ENCODE results near the gene ME2.
"Not testable (repeated sequence)": the region's sequence is repeated elsewhere in the genome, so short reads cannot be mapped to it uniquely, and the experiment has no call there.

ME2 gene

DNA sequence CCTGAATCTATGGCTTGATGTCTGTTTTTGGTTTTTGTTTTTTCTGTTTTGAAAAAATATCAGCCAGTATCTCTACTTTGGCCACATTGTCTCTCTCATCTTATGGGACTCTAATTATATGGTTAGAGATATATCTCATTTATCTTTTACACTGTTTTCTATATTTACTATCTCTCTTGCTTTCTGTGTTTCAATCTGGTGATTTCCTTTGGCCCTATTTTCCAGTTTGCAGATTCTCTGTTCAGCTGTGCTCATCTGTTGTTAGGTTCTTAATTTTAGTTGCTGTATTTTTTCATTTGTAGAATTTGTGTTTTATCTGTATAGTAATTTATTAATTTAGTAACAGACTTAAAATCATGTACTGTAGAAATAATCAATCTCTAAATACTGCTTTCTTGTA, 47.6 kb downstream of the ME2 start:
- peaks cover 89% of the 10 kb centered on the region for H3K36me3 Mint-ChIP-seq (ENCODE audit: low read depth)
- H3K4me3 Mint-ChIP-seq = no peak overlapping the region

GRCh38 chr18:50928551-50928950, 49.6 kb downstream of the ME2 start:
- Mint-ChIP-seq H3K4me3 (no peak overlapping the region), H3K27me3 (no peaks in the 10 kb centered on the region), H3K9me3 (peaks cover 5% of the 10 kb centered on the region), H3K4me1 (ENCODE audit: low read depth) (no peaks in the 10 kb centered on the region), H3K27ac (no peak overlapping the region), H3K36me3 (ENCODE audit: low read depth) (peaks cover 83% of the 10 kb centered on the region)
- no peak for DNase-seq

More for the DNA sequence above, 47.6 kb downstream of the ME2 start:
- Mint-ChIP-seq H3K27me3 (no peaks in the 10 kb centered on the region), H3K9me3 (peaks cover 5% of the 10 kb centered on the region), H3K4me1 (ENCODE audit: low read depth) (no peaks in the 10 kb centered on the region), H3K27ac (no peak overlapping the region)
- no peak for DNase-seq

DNA sequence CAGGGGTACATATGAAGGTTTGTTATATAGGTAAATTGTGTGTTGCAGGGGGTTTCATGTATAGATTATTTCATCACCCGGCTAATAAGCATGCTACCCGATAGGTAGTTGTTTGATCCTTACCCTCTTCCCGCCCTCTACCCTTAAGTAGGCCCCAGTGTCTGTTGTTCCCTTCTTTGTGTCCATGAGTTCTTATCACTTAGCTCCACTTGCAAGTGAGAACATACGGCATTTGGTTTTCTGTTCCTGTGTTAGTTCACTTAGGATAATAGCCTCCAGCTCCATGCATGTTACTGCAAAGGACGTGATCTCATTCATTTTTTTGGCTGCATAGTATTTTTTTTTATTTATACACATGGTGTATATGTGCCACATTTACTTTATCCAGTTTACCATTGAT, 54.8 kb downstream of the ME2 start:
- no peaks in the 10 kb centered on the region for H3K9me3 Mint-ChIP-seq
- H3K4me1 Mint-ChIP-seq (ENCODE audit: low read depth) = peaks cover 2% of the 10 kb centered on the region
- DNase-seq = no peak
- H3K4me3 Mint-ChIP-seq = no peak overlapping the region
- peaks cover 77% of the 10 kb centered on the region for H3K36me3 Mint-ChIP-seq (ENCODE audit: low read depth)
- H3K27ac Mint-ChIP-seq = no peak overlapping the region
- no peaks in the 10 kb centered on the region for H3K27me3 Mint-ChIP-seq

- Mint-ChIP-seq H3K36me3 (ENCODE audit: low read depth) (peaks cover 78% of the 10 kb centered on the region), H3K4me3 (no peak overlapping the region), H3K4me1 (ENCODE audit: low read depth) (peaks cover 2% of the 10 kb centered on the region), H3K27me3 (no peaks in the 10 kb centered on the region), H3K9me3 (no peaks in the 10 kb centered on the region), H3K27ac (no peak overlapping the region)
- no peak for DNase-seq
Measured at GRCh38 chr18:50934545-50935211, 55.8 kb downstream of the ME2 start.

- H3K4me1 Mint-ChIP-seq (ENCODE audit: low read depth) = peaks cover 2% of the 10 kb centered on the region
- H3K9me3 Mint-ChIP-seq = no peaks in the 10 kb centered on the region
- no peak for DNase-seq
- H3K4me3 Mint-ChIP-seq = no peak overlapping the region
- peaks cover 79% of the 10 kb centered on the region for H3K36me3 Mint-ChIP-seq (ENCODE audit: low read depth)
- H3K27ac Mint-ChIP-seq = peak overlapping the region; percentile 62
- no peaks in the 10 kb centered on the region for H3K27me3 Mint-ChIP-seq
Measured at GRCh38 chr18:50935493-50936191, 56.7 kb downstream of the ME2 start.

GRCh38 chr18:50937183-50937582, 58.3 kb downstream of the ME2 start:
- H3K27ac Mint-ChIP-seq = peak overlapping the region; percentile 74
- peaks cover 2% of the 10 kb centered on the region for H3K4me1 Mint-ChIP-seq (ENCODE audit: low read depth)
- DNase-seq = no peak
- no peak overlapping the region for H3K4me3 Mint-ChIP-seq
- H3K9me3 Mint-ChIP-seq = no peaks in the 10 kb centered on the region
- H3K36me3 Mint-ChIP-seq (ENCODE audit: low read depth) = peaks cover 81% of the 10 kb centered on the region
- H3K27me3 Mint-ChIP-seq = no peaks in the 10 kb centered on the region

GRCh38 chr18:50938912-50939311, 60.0 kb downstream of the ME2 start:
- Mint-ChIP-seq H3K4me1 (ENCODE audit: low read depth) (peaks cover 2% of the 10 kb centered on the region), H3K4me3 (no peak overlapping the region), H3K9me3 (no peaks in the 10 kb centered on the region), H3K27ac (no peak overlapping the region), H3K27me3 (no peaks in the 10 kb centered on the region), H3K36me3 (ENCODE audit: low read depth) (peaks cover 79% of the 10 kb centered on the region)
- DNase-seq = no peak

DNA sequence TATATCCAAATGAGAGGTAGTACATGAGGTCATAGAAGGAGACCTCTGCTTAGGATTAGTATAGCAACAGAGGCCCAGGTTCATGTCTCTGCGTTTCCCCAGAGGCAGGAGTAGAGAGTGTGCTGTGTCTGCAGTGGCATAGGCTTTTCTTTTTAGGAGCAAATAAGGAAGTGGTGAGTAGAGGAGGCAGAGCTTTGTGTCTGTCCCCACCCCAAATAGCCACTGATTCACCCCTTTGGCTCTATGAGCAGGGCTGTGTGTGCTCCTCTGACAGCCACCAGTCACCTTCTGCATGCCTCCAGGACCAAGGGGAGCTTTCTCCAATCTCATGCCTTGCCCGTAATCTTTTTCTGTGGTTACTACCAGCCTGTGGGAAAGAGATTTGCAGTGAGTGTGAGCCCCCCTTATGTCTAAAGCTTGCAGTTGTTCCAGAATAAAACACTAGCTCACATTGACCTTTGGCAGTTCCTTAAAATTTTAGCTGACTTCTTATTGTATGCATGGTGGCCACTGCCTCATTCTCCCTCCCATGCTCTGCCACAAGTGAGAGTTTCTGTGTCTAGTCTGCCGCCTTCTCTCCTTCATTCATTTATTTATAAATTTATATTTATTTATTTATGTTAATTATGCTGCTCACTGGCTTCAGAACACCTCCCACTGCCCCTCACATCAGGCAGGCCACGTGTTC, 65.5 kb downstream of the ME2 start:
- H3K27me3 Mint-ChIP-seq = no peaks in the 10 kb centered on the region
- H3K4me1 Mint-ChIP-seq (ENCODE audit: low read depth) = peaks cover 7% of the 10 kb centered on the region
- DNase-seq = no peak
- no peak overlapping the region for H3K27ac Mint-ChIP-seq
- H3K4me3 Mint-ChIP-seq = no peak overlapping the region
- H3K9me3 Mint-ChIP-seq = no peaks in the 10 kb centered on the region
- H3K36me3 Mint-ChIP-seq (ENCODE audit: low read depth) = peaks cover 74% of the 10 kb centered on the region

DNA sequence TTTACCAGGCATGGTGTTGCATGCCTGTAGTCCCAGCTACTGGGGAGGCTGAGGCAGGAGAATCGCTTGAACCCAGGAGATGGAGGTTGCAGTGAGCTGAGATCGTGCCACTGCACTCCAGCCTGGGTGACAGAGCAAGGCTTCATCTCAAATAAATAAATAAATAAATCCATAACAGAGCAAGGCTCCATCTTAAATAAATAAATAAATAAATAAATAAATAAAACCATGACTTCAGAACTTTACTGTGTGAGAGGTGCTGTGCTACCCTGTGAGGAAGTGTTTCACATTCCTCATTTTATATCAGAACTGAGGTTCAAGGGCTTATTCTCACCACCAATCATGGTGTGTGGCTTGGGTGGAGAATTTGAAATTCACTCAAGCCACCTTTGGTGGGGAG, 67.0 kb downstream of the ME2 start:
- H3K27me3 Mint-ChIP-seq = not testable (repeated sequence)
- H3K36me3 Mint-ChIP-seq (ENCODE audit: low read depth) = peaks cover 61% of the 10 kb centered on the region

GRCh38 chr18:50947899-50948298, 69.0 kb downstream of the ME2 start:
- H3K27ac Mint-ChIP-seq = no peak overlapping the region
- no peaks in the 10 kb centered on the region for H3K9me3 Mint-ChIP-seq
- no peaks in the 10 kb centered on the region for H3K27me3 Mint-ChIP-seq
- H3K4me3 Mint-ChIP-seq = no peak overlapping the region
- H3K36me3 Mint-ChIP-seq (ENCODE audit: low read depth) = peaks cover 49% of the 10 kb centered on the region
- no peak for DNase-seq
- peaks cover 7% of the 10 kb centered on the region for H3K4me1 Mint-ChIP-seq (ENCODE audit: low read depth)

More for the DNA sequence above, 67.0 kb downstream of the ME2 start:
- H3K27ac Mint-ChIP-seq; H3K4me3 Mint-ChIP-seq; H3K9me3 Mint-ChIP-seq; H3K4me1 Mint-ChIP-seq (ENCODE audit: low read depth); DNase-seq: not testable (repeated sequence)

- Mint-ChIP-seq H3K27me3 (no peaks in the 10 kb centered on the region), H3K27ac (no peak overlapping the region), H3K36me3 (ENCODE audit: low read depth) (peaks cover 39% of the 10 kb centered on the region), H3K9me3 (no peaks in the 10 kb centered on the region), H3K4me3 (no peak overlapping the region), H3K4me1 (ENCODE audit: low read depth) (peaks cover 7% of the 10 kb centered on the region)
- no peak for DNase-seq
Measured at GRCh38 chr18:50949185-50949584, 70.3 kb downstream of the ME2 start.

- H3K27me3 Mint-ChIP-seq = no peaks in the 10 kb centered on the region
- peaks cover 7% of the 10 kb centered on the region for H3K4me1 Mint-ChIP-seq (ENCODE audit: low read depth)
- H3K36me3 Mint-ChIP-seq (ENCODE audit: low read depth) = peaks cover 26% of the 10 kb centered on the region
- H3K9me3 Mint-ChIP-seq = no peaks in the 10 kb centered on the region
- no peak overlapping the region for H3K4me3 Mint-ChIP-seq
- no peak for DNase-seq
- no peak overlapping the region for H3K27ac Mint-ChIP-seq
Measured at GRCh38 chr18:50950626-50951025, 71.7 kb downstream of the ME2 start.

GRCh38 chr18:50953822-50954221, 74.9 kb downstream of the ME2 start:
- DNase-seq = no peak
- no peaks in the 10 kb centered on the region for H3K9me3 Mint-ChIP-seq
- no peak overlapping the region for H3K27ac Mint-ChIP-seq
- H3K36me3 Mint-ChIP-seq (ENCODE audit: low read depth) = peaks cover 2% of the 10 kb centered on the region
- H3K4me3 Mint-ChIP-seq = no peak overlapping the region
- no peaks in the 10 kb centered on the region for H3K4me1 Mint-ChIP-seq (ENCODE audit: low read depth)
- H3K27me3 Mint-ChIP-seq = no peaks in the 10 kb centered on the region

DNA sequence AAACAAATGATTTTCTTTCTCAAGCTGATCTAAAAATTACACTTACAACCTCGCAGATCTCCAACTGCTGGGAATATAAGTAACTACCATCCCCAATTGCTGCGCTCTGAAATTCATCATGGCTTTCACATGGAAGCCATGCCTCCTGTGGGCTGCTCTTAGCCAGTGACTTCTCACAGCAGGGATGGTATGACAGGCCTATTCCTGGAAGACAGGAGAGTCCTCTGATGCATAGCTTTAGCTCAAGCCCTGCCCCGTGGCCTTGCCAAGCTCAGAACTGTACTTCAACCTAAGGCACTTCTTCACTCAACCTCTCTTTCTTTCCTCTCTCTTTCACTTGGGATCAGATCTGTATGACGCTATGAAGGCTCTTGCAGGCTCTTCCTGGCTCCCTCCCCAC, 76.3 kb downstream of the ME2 start:
- DNase-seq = no peak
- H3K27ac Mint-ChIP-seq = no peak overlapping the region
- H3K4me1 Mint-ChIP-seq (ENCODE audit: low read depth) = no peaks in the 10 kb centered on the region
- peaks cover 2% of the 10 kb centered on the region for H3K36me3 Mint-ChIP-seq (ENCODE audit: low read depth)
- no peaks in the 10 kb centered on the region for H3K27me3 Mint-ChIP-seq
- H3K9me3 Mint-ChIP-seq = no peaks in the 10 kb centered on the region
- no peak overlapping the region for H3K4me3 Mint-ChIP-seq

- Mint-ChIP-seq H3K36me3 (ENCODE audit: low read depth) (peaks cover 3% of the 10 kb centered on the region), H3K4me1 (ENCODE audit: low read depth) (no peaks in the 10 kb centered on the region), H3K4me3 (no peak overlapping the region)
Measured at GRCh38 chr18:50956116-50956515, 77.2 kb downstream of the ME2 start.

More at GRCh38 chr18:50956116-50956515, 77.2 kb downstream of the ME2 start:
- H3K27me3 Mint-ChIP-seq = no peaks in the 10 kb centered on the region
- peaks cover 4% of the 10 kb centered on the region for H3K9me3 Mint-ChIP-seq
- no peak overlapping the region for H3K27ac Mint-ChIP-seq
- DNase-seq = no peak

Measured in activated T-cell treated with anti-CD3 and anti-CD28 coated beads, Interleukin-2, amount 50 U/mL, for 24 hours (primary cell).